HS-5 (cell line): ENCODE results near the gene DNAH6.
A peak's percentile ranks its signal among the peaks of the same experiment; 100 is the strongest.

Source experiments
- DNase-seq: peaks from one replicate; pipeline ENCODE4 v3.0.0-alpha.2; 2012; ENCODE audit warnings: low read depth

DNAH6 gene

DNA sequence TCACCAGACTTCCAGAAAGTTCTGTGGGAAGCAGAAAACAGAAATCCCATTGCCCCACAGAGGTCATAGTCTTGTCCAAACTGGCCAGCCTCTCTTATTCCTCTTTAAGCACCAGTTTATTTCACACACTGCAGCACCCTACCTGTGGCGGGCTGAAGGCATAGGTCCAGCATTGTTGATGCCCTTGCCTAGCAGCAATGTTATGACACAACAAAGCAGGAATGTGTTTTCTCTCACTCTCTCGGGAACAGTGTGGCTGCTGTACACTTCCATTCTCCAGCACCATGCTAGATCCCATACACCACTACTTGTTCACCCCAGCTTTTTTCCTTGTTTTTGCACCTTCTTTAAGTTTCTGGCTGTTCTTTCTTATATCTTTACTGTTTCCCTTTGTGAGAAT, 181.6 kb downstream of the DNAH6 start:
- DNase-seq, result no peak

DNA sequence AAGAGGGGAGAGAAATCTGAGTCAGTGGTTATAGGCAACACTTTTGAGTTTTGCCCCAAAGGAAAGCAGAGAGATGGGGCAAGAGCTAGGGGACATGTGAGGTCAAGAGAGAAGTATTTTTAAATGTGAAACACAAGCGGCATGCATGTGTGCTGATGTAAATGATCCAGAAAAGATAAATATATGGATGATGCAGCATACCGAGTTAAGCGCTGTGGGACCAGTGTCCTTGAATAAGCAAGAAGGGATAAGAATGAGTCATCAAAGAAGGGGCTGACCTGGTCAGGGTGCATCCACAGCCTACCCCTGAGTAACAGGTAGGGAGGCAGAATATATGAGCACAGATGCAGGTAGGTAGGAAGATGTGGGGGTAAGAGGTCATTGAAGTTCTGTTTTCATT, 183.7 kb downstream of the DNAH6 start:
- no peak for DNase-seq

DNA sequence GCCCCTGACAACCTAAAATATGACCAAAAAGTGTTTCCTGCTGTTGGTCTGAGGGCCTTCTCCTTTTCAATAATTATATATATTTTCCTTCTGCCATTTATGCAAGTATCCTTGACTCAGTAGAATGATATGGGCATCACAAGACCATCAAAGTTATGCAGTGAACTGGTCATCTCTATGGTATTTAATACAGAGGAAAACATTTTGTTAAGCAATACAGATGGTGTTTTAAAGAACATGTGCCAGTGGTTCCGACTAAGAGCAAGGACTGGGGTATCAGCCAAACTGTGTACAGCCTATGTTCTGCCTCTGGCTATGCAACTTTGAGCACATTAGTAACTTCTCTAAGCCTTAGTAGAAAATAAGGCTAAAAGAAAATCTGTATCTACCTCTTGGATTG, 185.6 kb downstream of the DNAH6 start:
- DNase-seq, result peak; percentile 87

DNA sequence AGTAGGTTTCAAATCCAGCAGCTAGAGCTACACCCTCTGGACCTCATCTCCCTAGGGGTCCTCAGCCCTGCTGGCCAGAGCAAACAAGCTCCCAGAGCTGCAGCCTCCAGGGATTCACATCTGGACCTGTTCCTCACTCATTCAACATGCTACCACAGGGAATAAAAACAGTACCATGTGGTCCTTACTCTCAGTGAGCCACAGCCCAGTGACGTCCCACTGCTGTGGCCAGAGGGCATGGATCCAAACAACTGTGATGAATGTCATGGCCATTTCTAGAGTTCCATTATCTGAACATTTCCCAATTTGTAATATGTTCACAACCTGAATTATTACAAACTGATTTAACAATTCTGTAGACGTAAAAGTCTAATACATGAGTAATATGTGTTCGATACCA, 186.6 kb downstream of the DNAH6 start:
- DNase-seq, result no peak

DNA sequence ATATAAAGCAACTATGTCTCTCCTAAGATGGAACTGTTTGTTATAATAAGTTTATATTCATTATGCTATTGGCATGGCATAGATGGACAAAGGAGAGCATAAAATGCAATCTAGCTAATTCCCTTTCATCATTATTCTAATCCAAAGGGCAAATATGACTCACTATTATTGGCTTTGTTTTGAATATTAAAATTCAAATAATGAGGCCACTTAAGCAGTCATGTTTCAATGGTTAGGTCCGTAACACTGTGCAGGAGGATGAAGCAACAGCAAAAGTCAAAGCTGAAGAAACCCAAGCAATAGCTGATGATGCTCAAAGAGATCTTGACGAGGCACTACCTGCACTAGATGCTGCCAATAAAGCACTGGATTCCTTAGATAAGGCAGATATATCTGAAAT, 187.5 kb downstream of the DNAH6 start:
- DNase-seq, result no peak

DNA sequence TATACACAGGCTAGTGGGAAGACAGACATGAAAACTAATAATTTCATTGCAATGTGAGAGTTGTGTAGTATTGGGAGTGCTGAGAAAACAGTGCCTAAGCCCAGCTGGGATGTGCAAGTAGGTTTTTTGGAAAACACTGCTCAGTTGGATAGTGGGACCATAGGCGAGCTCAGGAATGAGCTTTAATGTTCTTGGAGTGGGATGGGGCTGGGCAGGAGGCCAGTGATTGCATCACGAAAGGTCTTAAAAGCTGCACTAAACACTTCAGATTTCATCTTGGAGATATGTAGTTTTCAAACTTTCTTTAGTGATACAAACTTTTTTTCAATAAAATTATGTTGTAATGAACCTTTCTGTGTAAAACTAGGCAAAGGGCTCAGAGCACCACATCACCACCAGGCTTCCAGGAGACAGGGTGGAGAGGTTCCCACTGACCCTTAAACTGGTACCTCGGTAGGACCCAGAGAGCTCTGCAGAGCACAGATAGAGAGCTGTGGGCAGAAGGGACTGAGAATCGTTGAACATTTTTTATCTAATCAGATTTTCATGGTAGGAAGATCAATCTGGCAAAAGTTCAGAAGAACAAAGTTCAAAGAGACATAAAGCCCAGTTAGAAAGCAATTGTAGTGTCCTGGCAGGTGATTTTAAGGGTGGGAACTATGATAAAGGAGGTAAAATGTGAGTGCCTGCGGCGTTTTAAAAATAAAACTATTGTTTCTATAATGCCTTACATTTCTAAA, 188.4 kb downstream of the DNAH6 start:
- no peak for DNase-seq

DNA sequence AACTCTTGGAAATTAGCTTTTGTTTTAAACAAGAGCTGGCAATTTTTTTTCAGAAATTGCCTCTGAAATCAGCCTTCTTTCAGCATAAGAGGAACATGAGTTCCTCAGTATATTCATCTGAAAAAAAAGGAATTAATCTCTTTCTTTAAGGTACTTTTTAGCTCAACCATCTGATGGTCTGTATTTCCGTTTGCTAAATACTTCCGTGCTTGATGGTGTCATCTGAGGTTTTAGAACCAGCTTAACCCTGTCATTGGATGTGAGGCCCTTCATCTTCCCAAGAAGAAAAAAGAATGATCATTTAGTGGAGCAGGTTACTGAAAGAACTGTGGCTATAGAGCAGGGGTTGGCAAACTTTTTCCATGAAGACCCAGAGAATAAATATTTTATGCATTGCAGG, 189.6 kb downstream of the DNAH6 start:
- DNase-seq, result no peak

DNA sequence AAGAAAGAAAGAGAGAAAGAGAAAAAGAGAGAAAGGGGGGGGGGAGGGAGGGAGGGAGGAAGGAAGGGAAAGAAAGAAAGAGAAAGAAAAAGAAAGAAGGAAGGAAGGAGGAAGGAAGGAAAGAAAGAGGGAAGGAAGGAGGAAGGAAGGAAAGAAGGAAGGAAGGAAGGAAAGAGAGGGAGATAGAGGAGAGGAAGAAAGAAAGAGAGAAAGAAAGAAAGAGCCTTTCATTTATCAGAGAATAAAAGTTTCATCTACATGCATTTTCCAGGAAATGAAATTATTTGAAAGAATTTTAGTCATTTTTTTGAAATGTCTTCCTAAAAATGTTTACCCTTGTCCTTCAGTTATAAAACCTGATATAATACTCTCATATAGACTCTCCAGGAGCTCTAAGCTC, 192.1 kb downstream of the DNAH6 start:
- no peak for DNase-seq

DNA sequence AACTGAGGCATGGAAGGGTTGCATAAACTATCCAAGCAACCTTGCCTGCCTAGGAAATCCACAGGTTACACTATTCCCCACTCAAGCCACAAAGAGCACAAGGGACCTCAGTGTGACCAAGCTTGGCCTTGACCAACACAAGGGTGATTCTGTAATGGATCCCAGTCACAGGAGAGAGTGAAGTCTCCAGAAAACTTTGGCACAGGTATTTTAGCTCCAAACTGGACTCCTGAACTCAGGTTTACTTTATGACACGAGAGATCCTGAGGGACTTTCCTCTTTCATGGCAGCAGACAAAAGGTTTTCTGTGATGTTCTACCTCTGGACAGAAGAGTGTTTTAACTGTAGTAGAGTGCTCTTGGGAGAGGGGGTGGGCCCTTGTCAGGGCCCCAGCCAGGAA, 195.4 kb downstream of the DNAH6 start:
- DNase-seq, result no peak

DNA sequence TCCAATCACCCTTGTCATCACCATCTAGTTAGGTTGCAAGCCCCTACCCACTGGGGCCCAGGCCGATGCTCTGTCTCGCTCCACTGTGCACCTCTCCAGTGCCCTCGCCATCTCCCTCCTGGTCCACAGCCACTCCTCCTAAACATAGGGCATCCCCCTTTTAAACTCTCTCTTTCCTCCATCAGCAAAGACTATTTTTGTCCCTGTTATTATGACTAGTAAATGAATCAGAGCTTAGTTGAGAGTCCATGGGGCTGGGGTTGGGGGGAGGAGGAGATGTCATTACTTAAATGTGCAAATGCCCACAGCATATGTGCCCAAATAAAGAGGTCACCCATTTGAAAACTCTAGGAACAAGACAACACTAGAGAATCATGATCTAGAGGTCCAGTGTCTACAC, 197.1 kb downstream of the DNAH6 start:
- no peak for DNase-seq

DNA sequence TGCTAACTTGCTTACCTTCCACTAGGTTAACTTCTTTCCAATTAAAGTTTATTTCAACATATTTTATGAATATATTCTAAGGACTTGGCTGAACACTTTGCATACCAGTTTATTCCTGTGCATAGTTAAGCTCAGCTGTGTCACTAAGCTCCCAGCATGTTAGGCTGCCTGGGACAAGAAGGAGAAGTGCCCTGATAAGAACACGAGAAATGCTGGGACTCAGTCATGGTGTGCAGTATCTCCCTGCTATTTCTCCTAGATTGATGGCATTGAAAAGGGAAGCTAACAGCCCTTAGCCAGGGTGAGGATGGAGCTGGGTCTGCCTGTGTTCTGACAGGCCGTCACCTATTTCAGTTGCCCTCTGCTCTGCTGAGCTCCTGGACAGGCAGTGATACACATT, 200.3 kb downstream of the DNAH6 start:
- DNase-seq, result no peak

DNA sequence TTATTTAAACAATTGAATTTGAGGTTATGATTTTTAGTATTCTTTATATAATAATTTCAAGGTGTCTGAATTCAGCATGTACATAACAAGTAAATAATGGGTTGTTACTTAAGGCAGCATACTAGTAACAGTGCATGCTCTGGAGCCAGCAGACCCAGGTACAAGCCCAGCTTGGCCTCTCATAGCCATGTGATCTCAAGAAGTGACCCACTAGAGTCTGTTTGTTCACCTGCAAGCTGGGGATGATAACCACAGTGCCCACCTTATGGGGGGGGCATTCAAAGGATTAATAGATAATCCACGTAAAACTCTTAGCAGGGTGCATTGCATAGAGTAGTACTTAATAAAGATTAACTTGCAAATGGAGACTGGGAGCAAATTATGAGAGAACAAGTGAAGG, 201.0 kb downstream of the DNAH6 start:
- DNase-seq, result no peak

DNA sequence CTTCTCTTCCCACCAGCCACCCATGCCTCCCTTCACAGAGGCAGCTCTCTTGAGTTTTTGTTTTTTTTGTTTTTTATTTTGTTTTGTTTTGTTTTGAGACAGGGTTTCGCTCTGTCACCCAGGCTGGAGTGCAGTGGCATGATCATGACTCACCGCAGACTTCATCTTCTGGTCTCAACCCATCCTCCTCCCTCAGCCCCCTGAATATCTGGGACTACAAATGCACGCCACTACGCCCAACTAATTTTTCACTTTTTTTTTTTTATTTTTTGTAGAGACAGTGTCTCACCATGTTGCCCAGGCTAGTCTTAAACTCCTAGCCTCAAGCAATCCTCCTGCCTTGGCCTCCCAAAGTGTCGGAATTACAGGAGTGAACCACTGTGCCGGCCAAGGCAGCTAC, 203.1 kb downstream of the DNAH6 start:
- no peak for DNase-seq

DNA sequence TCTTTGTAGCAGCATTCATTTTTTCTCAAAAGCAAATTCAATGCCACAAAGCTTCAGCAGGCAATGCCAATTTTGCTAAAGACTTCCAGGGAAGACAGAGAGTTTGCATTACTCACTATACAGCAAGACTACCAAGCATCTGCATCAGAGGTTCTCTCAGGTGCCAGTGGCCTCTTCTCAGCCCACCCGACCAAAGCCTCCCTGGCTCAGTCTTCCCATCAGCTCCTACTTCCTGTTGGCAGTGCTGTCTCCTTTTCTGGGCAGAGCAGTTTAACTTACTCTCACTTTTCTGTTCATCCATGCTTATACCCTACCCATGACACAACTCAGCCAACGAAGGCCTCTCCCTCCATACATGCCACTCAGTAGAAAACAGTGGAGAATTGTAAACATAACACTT, 207.5 kb downstream of the DNAH6 start:
- no peak for DNase-seq

DNA sequence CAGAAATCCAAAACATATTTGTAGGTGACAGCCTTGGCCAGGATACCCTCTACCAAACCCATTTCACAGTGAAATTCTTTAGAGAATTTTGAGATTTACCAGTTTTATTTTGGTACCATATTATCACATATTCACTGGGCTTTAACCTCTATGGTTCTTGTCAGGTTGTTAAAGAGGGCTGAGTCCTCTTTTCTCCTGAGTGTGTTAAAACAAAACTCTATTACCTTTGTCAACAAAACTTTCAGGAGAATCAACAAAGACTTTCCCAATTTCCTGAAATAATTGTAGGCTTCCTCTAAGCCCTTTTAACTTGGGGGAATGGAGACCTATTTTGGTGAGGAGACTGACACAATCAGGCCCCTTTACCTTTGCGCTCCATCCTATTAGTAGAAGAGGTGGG, 209.4 kb downstream of the DNAH6 start:
- no peak for DNase-seq

DNA sequence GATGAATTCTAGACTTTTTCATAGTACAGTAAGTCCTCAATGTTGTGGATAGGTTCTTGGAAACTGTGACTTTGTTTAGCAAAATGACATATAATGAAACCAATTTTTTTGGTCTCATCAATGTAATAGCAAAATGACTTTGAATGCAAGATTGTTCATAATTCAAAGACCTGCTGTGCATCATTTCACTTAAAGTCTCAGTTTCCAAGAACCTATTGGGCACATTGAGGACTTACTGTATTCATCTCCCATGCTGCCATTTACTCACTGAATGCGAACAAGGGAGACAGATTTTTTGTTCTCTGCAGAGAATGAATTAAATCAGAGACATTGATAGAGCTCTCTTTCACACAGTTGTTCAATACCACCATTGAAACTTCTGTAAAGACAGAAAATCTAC, 211.0 kb downstream of the DNAH6 start:
- DNase-seq, result no peak

DNA sequence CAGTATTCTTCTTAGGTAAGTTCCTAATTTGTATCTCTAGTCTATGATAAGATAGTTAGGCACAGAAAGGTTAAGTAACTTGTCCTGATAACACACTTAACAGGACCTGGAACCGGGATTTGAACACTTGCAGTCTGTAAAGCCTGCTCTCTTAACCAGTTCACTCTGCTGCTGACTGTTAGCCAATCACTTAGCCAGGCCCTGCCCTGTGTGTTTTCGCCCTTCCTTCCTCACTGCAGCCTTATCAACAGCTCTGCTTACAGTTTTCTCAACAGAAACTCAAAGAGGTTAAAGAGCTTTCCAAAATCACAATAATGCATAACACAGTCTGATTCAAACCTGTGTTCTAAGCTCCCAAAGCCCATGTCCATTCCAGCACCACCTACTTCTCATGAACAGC, 212.9 kb downstream of the DNAH6 start:
- DNase-seq, result no peak

DNA sequence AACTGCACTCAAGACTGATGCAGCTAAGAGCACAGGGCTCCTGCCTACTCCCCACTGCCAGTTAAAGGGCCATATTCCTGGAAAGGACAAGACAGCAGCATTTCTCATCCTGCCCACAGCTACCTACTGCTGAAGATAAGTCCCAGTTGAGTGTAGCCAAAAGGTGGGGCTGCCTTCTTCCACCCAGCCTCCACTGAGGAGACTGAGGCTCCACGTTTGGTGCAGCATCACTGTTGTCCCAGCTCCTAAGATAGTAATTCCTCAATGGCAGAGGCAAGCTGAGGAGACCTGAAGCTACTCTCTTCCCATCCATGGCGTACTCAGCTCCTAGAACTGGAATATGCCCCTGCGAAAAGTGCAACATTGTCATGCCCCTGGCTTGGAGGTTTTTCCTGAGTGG, 214.9 kb downstream of the DNAH6 start:
- no peak for DNase-seq

DNA sequence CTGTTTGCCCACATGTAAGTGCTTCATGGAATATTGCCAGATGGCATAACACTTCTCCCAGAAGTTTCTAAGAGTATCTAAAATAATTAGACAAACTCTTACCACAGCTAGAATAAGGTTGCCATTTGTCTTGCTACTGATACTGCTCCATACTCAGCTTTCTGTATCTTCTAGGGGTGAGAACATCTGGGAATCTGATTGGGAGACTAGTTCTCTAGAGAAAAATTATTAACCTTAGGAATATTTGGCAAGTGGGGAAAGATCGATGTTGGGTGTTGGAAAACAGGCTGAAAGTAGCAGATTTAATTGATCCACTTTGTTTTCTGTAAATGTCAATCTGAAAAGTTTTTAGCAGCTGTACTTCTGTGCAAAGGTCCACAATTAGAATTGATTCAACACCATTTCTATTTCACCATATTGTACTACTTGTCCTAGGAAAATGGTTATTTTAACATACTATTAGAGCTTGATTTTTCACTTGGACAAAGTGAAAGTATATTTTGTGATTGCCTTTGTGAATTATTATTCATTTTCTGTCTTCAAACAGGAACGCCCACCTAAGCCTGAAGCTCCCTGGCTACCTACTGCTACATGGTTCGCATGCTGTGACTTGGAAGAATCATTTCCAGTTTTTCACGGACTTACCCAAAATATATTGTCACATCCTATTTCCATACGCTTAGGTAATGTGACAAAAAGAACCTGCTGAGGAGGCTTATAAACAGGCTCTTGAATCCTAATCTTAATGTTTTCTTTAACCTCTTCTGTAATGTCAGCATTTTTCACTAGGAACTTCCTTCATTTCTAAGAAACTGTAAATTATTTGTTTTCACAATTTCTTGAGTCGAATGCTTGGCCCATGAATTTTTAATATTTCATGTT, 216.8 kb downstream of the DNAH6 start:
- no peak for DNase-seq

DNA sequence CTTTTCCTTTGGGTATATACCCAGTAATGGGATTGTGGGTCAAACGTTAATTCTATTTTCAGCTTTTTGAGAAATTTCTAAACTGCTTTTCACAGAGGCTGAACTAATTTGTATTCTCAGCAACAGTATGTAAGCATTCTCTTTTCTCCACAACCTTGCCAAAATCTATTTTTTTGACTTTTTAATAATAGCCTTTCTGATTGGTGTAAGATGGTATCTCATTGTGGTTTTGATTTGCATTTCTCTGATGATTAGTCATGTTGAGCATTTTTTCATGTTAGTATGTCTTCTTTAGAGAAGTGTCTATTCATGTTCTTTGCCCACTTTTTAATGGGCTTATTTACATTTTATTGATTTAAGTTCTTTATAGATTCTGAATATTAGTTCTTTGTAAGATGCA, 219.1 kb downstream of the DNAH6 start:
- no peak for DNase-seq

DNA sequence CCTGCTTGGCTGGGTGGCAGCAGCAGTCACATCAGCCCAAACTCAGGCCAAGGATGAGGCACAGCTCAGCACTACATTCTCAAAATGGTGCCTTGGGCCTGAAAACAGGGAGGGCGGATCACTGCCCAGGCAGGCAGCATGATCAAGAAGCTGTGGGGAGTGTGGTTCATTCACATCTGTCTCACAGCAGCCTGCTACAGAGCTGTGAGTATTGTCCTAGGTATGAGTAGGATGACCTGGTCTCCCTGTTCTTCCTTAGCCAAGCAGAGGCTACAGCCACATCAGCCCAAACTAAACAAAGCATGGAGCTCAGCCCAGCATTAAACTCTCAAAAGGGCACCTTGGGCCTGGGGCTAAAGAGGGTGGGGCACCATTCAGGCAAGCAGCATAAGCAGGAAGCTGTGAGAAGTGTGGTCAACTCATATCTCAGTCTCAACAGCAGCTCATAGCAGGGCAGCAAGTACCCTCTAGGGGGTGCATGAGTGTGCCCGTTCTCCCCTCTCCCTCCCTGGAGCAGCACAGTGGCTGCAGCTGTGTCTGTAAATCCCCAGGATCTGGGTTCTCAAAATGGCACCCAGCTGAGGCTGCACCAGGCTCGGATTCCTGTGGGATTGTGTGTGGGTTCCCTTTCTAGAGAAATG, 225.0 kb downstream of the DNAH6 start:
- DNase-seq, result no peak

DNA sequence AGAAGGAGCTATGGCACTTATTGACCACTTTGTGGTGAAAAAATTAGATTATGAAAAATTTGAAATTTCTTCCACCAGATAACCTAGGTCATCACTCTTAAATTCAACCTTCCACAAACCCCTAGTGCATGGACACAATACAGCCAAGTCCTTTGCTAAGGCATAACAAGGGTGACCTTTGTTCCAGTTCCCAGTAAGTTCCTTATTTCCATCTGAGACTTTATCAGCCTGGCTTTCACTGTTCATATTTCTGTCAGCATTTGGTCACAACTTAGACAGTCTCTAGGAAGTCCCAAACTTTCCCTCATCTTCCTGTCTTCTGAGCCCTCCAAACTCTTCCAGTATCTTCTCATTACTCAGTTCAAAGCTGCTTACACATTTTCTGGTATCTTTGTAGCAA, 232.0 kb downstream of the DNAH6 start:
- DNase-seq, result no peak

DNA sequence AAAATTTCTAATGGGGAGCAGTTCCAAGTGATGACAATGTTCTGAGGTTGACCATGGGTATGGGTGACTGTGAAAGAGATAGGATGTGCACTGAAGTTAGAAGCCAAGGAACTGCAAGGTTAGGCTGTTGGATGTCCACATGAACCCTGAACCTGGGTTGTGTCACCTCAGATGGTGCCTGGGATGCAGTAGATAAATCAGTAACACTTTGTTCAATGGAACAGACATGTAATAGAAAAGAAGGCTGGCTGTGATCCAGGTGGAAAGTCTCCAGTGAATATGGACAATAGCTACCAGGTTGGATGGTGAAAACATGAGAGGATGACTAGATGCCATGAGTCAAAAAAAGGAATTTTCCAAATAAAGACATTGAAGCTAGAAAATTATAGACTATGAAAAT, 233.1 kb downstream of the DNAH6 start:
- no peak for DNase-seq
